ENCODE results near the gene SOWAHC.

SOWAHC gene

GRCh38 chr2:109607766-109608165 is 6.4 kb upstream of the SOWAHC start:
- FAIRE-seq (no peak), DNase-seq (ENCODE audit: insufficient read length, low spot score) (no peak)
- TF ChIP-seq, protein P1, sequence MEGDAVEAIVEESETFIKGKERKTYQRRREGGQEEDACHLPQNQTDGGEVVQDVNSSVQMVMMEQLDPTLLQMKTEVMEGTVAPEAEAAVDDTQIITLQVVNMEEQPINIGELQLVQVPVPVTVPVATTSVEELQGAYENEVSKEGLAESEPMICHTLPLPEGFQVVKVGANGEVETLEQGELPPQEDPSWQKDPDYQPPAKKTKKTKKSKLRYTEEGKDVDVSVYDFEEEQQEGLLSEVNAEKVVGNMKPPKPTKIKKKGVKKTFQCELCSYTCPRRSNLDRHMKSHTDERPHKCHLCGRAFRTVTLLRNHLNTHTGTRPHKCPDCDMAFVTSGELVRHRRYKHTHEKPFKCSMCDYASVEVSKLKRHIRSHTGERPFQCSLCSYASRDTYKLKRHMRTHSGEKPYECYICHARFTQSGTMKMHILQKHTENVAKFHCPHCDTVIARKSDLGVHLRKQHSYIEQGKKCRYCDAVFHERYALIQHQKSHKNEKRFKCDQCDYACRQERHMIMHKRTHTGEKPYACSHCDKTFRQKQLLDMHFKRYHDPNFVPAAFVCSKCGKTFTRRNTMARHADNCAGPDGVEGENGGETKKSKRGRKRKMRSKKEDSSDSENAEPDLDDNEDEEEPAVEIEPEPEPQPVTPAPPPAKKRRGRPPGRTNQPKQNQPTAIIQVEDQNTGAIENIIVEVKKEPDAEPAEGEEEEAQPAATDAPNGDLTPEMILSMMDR (IDR thresholded peaks at IDR 0.05; ENCODE audit: insufficient read depth, missing control alignments), result no peak

DNA sequence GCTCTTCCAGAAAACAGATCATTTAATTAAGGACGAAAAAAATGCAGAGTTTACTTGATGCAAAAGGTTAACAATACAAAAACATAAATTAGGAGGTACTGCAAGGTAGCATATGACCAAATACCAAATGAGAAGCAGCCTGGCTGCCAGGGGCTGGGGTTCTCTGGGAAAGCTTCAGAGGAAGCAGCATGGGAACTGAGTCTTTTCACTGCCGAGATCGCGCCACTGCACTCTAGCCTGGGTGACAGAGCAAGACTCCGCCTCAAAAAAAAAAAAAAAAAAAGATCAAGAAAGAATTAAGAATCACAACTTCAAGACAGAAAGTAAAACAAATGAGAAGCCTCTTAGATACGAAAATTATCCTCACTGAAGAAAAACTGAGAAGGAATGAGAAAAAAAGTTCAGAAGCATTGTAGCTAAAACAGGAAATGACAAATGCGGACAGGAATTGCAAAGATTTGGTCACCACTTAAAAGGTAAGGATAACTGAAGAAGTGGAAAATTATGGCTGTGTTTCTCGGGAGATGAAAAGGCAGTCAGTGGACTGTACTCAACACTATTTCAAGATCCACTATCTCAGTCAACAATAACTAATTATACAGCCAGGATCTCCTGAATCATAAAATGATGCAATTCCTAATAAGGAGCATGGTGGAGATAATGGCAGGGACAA is 4.7 kb upstream of the SOWAHC start:
- TF ChIP-seq, protein P1 (IDR thresholded peaks at IDR 0.05; ENCODE audit: insufficient read depth, missing control alignments), result no peak
- FAIRE-seq (no peak), DNase-seq (ENCODE audit: insufficient read length, low spot score) (no peak)

DNA sequence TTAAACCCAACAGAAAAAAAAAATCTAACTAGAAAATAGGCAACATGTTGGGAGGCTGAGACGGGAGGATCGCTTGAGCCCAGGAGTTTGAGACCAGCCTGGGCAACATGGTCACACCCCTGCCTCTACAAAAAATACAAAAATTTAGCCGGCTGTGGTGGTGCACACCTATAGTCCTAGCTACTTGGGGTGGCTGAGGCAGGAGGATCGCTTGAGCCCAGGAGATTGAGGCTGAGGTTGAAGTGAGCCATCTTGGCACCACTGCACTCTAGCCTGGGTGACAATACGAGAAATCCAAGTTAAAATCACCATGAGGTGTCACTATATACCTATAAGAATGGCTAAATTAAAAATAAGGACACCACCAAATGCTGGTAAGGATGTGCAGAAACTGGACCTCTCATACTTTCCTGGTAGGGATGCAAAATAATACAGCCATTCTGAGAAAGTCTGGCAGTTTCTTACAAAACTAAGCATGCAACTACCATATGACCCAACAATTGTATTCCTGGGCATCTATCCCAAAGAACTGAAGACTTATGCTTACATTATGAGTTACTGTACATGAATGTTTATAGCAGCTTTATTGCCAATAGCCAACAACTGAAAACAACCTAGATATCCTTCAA is 2.6 kb upstream of the SOWAHC start:
- FAIRE-seq (no peak), DNase-seq (ENCODE audit: insufficient read length, low spot score) (no peak)

GRCh38 chr2:109613081-109613921 is 863 bp upstream of the SOWAHC start:
- TF ChIP-seq, protein P1 (IDR thresholded peaks at IDR 0.05; ENCODE audit: insufficient read depth, missing control alignments), result no peak
- DNase-seq (ENCODE audit: insufficient read length, low spot score) (no peak), FAIRE-seq (no peak)

More for the DNA sequence above, 2.6 kb upstream of the SOWAHC start:
- TF ChIP-seq, protein P1 (IDR thresholded peaks at IDR 0.05; ENCODE audit: insufficient read depth, missing control alignments), result peak; percentile 26

GRCh38 chr2:109614715-109615636 is 812 bp downstream of the SOWAHC start:
- DNase-seq (ENCODE audit: insufficient read length, low spot score) (no peak), FAIRE-seq (no peak)
- TF ChIP-seq, protein P1 (IDR thresholded peaks at IDR 0.05; ENCODE audit: insufficient read depth, missing control alignments), result no peak

GRCh38 chr2:109615637-109616144 is 1.5 kb downstream of the SOWAHC start:
- no peak for DNase-seq (ENCODE audit: insufficient read length, low spot score)
- TF ChIP-seq, protein P1 (IDR thresholded peaks at IDR 0.05; ENCODE audit: insufficient read depth, missing control alignments), result peak; percentile 15
- FAIRE-seq, result no peak

All from D721Med (cell line).